HCT116 (cell line): ENCODE results near the gene SNED1. TPM values are rescaled to one million over a fixed set of nuclear protein-coding genes. Genes with fewer than 3 reads are reported as not detected.

Experiments used
- ATAC-seq: fragments of 200-7000 bp; cut with Tn5 transposase; 2 replicates; pipeline ENCODE4 v1.9.1; 2020; ENCODE audit warnings: mild to moderate bottlenecking, moderate library complexity
- BruUV-seq: library from RNA; stranded (reverse); fragments of 400-500 nt; replicated peaks from 2 replicates; lab custom pipeline; 2021; lab: Mats Ljungman, UMichigan
- CTCF ChIA-PET: fragments of 300-600 bp; sonication (Branson Sonifier 250); formaldehyde crosslinking; loops from one replicate; lab custom pipeline; 2021; ENCODE audit warnings: antibody characterized with exemption; lab: Charles Lee
- POLR2A ChIA-PET: fragments of 300-600, 350-600 bp; sonication (Branson Sonifier 250); formaldehyde crosslinking; loops from one replicate; lab custom pipeline; 2021; ENCODE audit warnings: antibody characterized with exemption; lab: Charles Lee
- RAD21 ChIA-PET, 2 experiments: fragments of 300-600 bp; sonication (Branson Sonifier 250); formaldehyde crosslinking; loops; one replicate each; lab custom pipeline; 2023; ENCODE audit warnings: low total read pairs in 2 of 2; ENCODE audit not compliant: uncharacterized antibody in 2 of 2, unreplicated experiment in 2 of 2, low non-redundant PET in 1 of 2; lab: Charles Lee
- DNase-seq: peaks from one replicate; pipeline ENCODE4 v3.0.0-alpha.2; 2010; ENCODE audit warnings: low read depth, low spot score
- H2AFZ ChIP-seq: fragments of 200-600 bp; shearing (Covaris generic), sonication (generic); 2 replicates; pipeline ENCODE4 v1.6.1; 2017; ENCODE audit warnings: low read depth, mixed run types, mixed read lengths, antibody characterized with exemption, low read length; ENCODE audit not compliant: poor library complexity, severe bottlenecking
- H3K27ac ChIP-seq: 2 replicates; pipeline ENCODE4 v1.5.1; 2012; ENCODE audit warnings: low read depth, low read length
- H3K27me3 ChIP-seq: fragments of 200-600 bp; sonication (generic); 2 replicates; pipeline ENCODE4 v1.6.1; 2016; ENCODE audit warnings: mixed run types, low read length, mixed read lengths; ENCODE audit not compliant: insufficient read depth
- H3K36me3 ChIP-seq, 2 experiments: fragments of 200-500 bp in 1 of 2; fragments of 200-600 bp in 1 of 2; sonication (Bioruptor generic) in 1 of 2; sonication (generic) in 1 of 2; 2 replicates each; pipeline versions ENCODE4 v1.5.1 to v1.6.1; 2014 to 2016; ENCODE audit warnings: low read length in 2 of 2, inconsistent platforms in 1 of 2, mixed read lengths in 1 of 2, mixed run types in 1 of 2; ENCODE audit not compliant: insufficient read depth in 2 of 2, control insufficient read depth in 1 of 2
- H3K4me1 ChIP-seq, 2 experiments: fragments of 200-600 bp in 1 of 2; sonication (generic) in 1 of 2; 2 replicates each; pipeline versions ENCODE4 v1.5.1 to v1.6.1; 2012 to 2017; ENCODE audit warnings: low read length in 2 of 2, inconsistent platforms in 1 of 2, mild to moderate bottlenecking in 1 of 2, mixed read lengths in 1 of 2, mixed run types in 1 of 2, moderate library complexity in 1 of 2; ENCODE audit not compliant: insufficient read depth in 2 of 2, control insufficient read depth in 1 of 2
- H3K4me2 ChIP-seq: fragments of 200-600 bp; sonication (generic); 2 replicates; pipeline ENCODE4 v1.6.1; 2017; ENCODE audit warnings: mixed run types, low read length, mixed read lengths
- H3K4me3 ChIP-seq, 2 experiments: fragments of 200-600 bp in 1 of 2; sonication (generic) in 1 of 2; replicated peaks in 1 of 2; 2 replicates each; pipeline ENCODE4 v1.5.1; 2011 to 2016; ENCODE audit warnings: low read length in 2 of 2, control low read depth in 1 of 2, low read depth in 1 of 2, mild to moderate bottlenecking in 1 of 2, mixed read lengths in 1 of 2, mixed run types in 1 of 2
- H3K79me2 ChIP-seq: fragments of 200-600 bp; sonication (generic); 2 replicates; pipeline ENCODE4 v1.6.1; 2017; ENCODE audit warnings: mild to moderate bottlenecking, mixed run types, low read length, moderate library complexity, mixed read lengths; ENCODE audit not compliant: insufficient read depth
- H3K9ac ChIP-seq: fragments of 200-600 bp; sonication (generic); 2 replicates; pipeline ENCODE4 v1.6.1; 2016; ENCODE audit warnings: low read length, mixed read lengths
- H3K9me2 ChIP-seq: fragments of 200-600 bp; sonication (generic), shearing (Covaris generic); 2 replicates; pipeline ENCODE4 v1.6.1; 2017; ENCODE audit warnings: mixed run types, mild to moderate bottlenecking, moderate library complexity; ENCODE audit not compliant: insufficient read depth
- H3K9me3 ChIP-seq, 2 experiments: fragments of 200-500 bp in 1 of 2; fragments of 200-600 bp in 1 of 2; sonication (Bioruptor generic) in 1 of 2; sonication (generic) in 1 of 2; 2 replicates each; pipeline ENCODE4 v1.6.1; 2014 to 2017; ENCODE audit warnings: low read length in 2 of 2, mixed read lengths in 2 of 2, inconsistent platforms in 1 of 2, low read depth in 1 of 2, mild to moderate bottlenecking in 1 of 2, mixed run types in 1 of 2, moderate library complexity in 1 of 2; ENCODE audit not compliant: control insufficient read depth in 1 of 2, insufficient read depth in 1 of 2
- H4K20me1 ChIP-seq: fragments of 200-600 bp; sonication (generic), shearing (Covaris generic); 2 replicates; pipeline ENCODE4 v1.6.1; 2017; ENCODE audit warnings: mixed run types, mild to moderate bottlenecking, moderate library complexity; ENCODE audit not compliant: insufficient read depth
- ATF3 ChIP-seq: IDR thresholded peaks from 2 replicates; pipeline ENCODE4 v1.6.1; 2012
- CBX3 ChIP-seq: IDR thresholded peaks from 2 replicates; pipeline ENCODE4 v1.6.1; 2012; ENCODE audit warnings: low read depth
- CEBPB ChIP-seq: IDR thresholded peaks from 2 replicates; pipeline ENCODE4 v1.6.1; 2012; ENCODE audit warnings: low read depth
- EZH2 ChIP-seq: fragments of 200-600 bp; sonication (generic); IDR thresholded peaks from 2 replicates; pipeline ENCODE4 v1.6.1; 2017; ENCODE audit warnings: antibody characterized with exemption, mixed run types
- EZH2phosphoT487 ChIP-seq: fragments of 200-600 bp; IDR thresholded peaks from 2 replicates; pipeline ENCODE4 v1.6.1; 2018; ENCODE audit warnings: antibody characterized with exemption, borderline replicate concordance
- FOSL1 ChIP-seq: IDR thresholded peaks from 2 replicates; pipeline ENCODE4 v1.6.1; 2012; ENCODE audit warnings: low read depth
- JUND ChIP-seq: IDR thresholded peaks from 2 replicates; pipeline ENCODE4 v1.6.1; 2012
- MAX ChIP-seq: IDR thresholded peaks from 2 replicates; pipeline ENCODE4 v1.6.1; 2012
- POLR2A ChIP-seq: IDR thresholded peaks from 2 replicates; pipeline ENCODE4 v1.7.0; 2011; ENCODE audit warnings: borderline replicate concordance; ENCODE audit not compliant: insufficient read depth, insufficient read length; ENCODE audit errors: extremely low read depth
- RAD21 ChIP-seq: IDR thresholded peaks from 2 replicates; pipeline ENCODE4 v1.6.1; 2012; ENCODE audit warnings: low read depth, mild to moderate bottlenecking
- SIN3A ChIP-seq: IDR thresholded peaks from 2 replicates; pipeline ENCODE4 v1.6.1; 2012; ENCODE audit warnings: low read depth
- SP1 ChIP-seq: IDR thresholded peaks from 2 replicates; pipeline ENCODE4 v1.6.1; 2012; ENCODE audit warnings: low read depth
- SRF ChIP-seq: IDR thresholded peaks from 2 replicates; pipeline ENCODE4 v1.6.1; 2012; ENCODE audit warnings: low read depth
- TCF7L2 ChIP-seq: IDR thresholded peaks from 2 replicates; pipeline ENCODE4 v1.7.0; 2011; ENCODE audit warnings: borderline replicate concordance, inconsistent platforms; ENCODE audit not compliant: insufficient read depth, insufficient read length; ENCODE audit errors: extremely low read depth
- YY1 ChIP-seq: IDR thresholded peaks from 2 replicates; pipeline ENCODE4 v1.6.1; 2011; ENCODE audit warnings: low read length, low read depth, moderate library complexity, mild to moderate bottlenecking; ENCODE audit not compliant: insufficient replicate concordance; ENCODE audit errors: extremely low read depth
- ZFX ChIP-seq: fragments of 450-650 bp; IDR thresholded peaks from 2 replicates; pipeline ENCODE4 v1.6.1; 2017
- ZNF274 ChIP-seq: fragments of 200-500 bp; sonication (Bioruptor generic); IDR thresholded peaks from 2 replicates; pipeline ENCODE4 v1.6.1; 2014; ENCODE audit warnings: mild to moderate bottlenecking, low read depth, low read length, inconsistent platforms
- intact Hi-C: fragments of 100-400 bp; cut with micrococcal nuclease; formaldehyde crosslinking; loops from 2 replicates; pipeline ENCODE4 v1.10.0; 2022
- total RNA-seq: library from RNA; stranded (reverse); gene quantifications from one replicate; pipeline ENCODE4 v1.2.1, GENCODE V29; 2021; ENCODE audit not compliant: unreplicated experiment
- TF ChIP-seq, protein P1 (sequence below): IDR thresholded peaks from 2 replicates; pipeline ENCODE4 v1.6.1; 2012; ENCODE audit warnings: low read depth

Gene SNED1
- total RNA-seq, 1 experiment from 2014 or later: 9.6 TPM

DNA sequence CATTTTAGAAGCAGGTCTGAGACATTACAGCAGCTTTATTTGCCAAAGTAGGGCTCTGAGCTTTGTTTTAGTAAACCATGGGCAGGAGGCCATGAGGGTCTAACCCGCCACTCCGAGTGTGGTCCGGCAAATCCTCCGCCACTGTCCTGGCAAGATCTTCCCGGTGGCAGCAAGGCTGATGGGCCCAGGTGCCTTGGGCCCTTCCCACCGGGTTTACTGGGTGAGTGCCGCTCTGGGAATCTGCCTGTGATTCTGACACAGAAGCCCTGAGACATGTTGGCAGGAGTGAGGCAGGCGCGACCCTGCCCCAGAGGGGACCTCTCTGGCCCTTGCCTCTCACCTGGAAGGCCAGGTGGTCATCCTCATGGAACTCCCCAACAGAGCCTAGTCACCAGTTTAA lies 73.7 kb downstream of the SNED1 start:
- CTCF ChIA-PET: no interaction called here
- H3K9ac ChIP-seq: no peak overlapping the region

GRCh38 chr2:241072553-241073165 lies 74.2 kb downstream of the SNED1 start:
- Histone ChIP-seq H3K27me3 (no peaks in the 10 kb centered on the region), H3K4me1 (no peaks in the 10 kb centered on the region), H3K4me3 (no peak overlapping the region), H4K20me1 (no peaks in the 10 kb centered on the region), H3K9me2 (no peaks in the 10 kb centered on the region), H3K79me2 (no peaks in the 10 kb centered on the region), H3K36me3 (no peaks in the 10 kb centered on the region), H3K4me2 (no peak overlapping the region), H3K27ac (no peak overlapping the region), H2AFZ (no peak overlapping the region), H3K9ac (no peak overlapping the region), H3K9me3 (no peaks in the 10 kb centered on the region)
- BruUV-seq: no TSS peak
- POLR2A ChIA-PET: no interaction called here
- DNase-seq (no peak), ATAC-seq (no peak)
- RAD21 ChIA-PET: no interaction called here
- intact Hi-C loops: loop anchor here (10.0 kb wide), 1 partner anchor 218 kb away; no protein-coding TSS in a partner anchor
- CTCF ChIA-PET: no interaction called here
- TF ChIP-seq CBX3 (no peak), RAD21 (no peak), YY1 (no peak), POLR2A (no peak), SP1 (no peak), SIN3A (no peak), ZFX (no peak), EZH2 (no peak), CEBPB (no peak), ATF3 (no peak)
- TF ChIP-seq, protein P1, sequence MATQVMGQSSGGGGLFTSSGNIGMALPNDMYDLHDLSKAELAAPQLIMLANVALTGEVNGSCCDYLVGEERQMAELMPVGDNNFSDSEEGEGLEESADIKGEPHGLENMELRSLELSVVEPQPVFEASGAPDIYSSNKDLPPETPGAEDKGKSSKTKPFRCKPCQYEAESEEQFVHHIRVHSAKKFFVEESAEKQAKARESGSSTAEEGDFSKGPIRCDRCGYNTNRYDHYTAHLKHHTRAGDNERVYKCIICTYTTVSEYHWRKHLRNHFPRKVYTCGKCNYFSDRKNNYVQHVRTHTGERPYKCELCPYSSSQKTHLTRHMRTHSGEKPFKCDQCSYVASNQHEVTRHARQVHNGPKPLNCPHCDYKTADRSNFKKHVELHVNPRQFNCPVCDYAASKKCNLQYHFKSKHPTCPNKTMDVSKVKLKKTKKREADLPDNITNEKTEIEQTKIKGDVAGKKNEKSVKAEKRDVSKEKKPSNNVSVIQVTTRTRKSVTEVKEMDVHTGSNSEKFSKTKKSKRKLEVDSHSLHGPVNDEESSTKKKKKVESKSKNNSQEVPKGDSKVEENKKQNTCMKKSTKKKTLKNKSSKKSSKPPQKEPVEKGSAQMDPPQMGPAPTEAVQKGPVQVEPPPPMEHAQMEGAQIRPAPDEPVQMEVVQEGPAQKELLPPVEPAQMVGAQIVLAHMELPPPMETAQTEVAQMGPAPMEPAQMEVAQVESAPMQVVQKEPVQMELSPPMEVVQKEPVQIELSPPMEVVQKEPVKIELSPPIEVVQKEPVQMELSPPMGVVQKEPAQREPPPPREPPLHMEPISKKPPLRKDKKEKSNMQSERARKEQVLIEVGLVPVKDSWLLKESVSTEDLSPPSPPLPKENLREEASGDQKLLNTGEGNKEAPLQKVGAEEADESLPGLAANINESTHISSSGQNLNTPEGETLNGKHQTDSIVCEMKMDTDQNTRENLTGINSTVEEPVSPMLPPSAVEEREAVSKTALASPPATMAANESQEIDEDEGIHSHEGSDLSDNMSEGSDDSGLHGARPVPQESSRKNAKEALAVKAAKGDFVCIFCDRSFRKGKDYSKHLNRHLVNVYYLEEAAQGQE: no peak

More for the DNA sequence above, 73.7 kb downstream of the SNED1 start:
- H3K27ac ChIP-seq: no peak overlapping the region
- no peaks in the 10 kb centered on the region for H4K20me1 ChIP-seq
- H3K79me2 ChIP-seq: no peaks in the 10 kb centered on the region
- H3K4me3 ChIP-seq: no peak overlapping the region
- DNase-seq (no peak), ATAC-seq (no peak)
- TF ChIP-seq ZNF274: no peak
- no peak for TF ChIP-seq YY1
- no peak for TF ChIP-seq ZFX
- no peak for TF ChIP-seq TCF7L2
- no peak for TF ChIP-seq EZH2phosphoT487
- no peak for TF ChIP-seq SP1
- TF ChIP-seq EZH2: no peak
- TF ChIP-seq FOSL1: no peak
- TF ChIP-seq JUND: no peak
- no peak for TF ChIP-seq MAX
- no peak for TF ChIP-seq SRF
- TF ChIP-seq SIN3A: no peak
- no peaks in the 10 kb centered on the region for H3K9me3 ChIP-seq
- H3K36me3 ChIP-seq: no peaks in the 10 kb centered on the region
- H3K27me3 ChIP-seq: no peaks in the 10 kb centered on the region
- H3K4me1 ChIP-seq: no peaks in the 10 kb centered on the region
- H3K4me2 ChIP-seq: no peak overlapping the region
- no peak overlapping the region for H2AFZ ChIP-seq
- ChIA-PET RAD21 (no interaction called here), POLR2A (no interaction called here)
- intact Hi-C loops: loop anchor here (10.0 kb wide), 1 partner anchor 217 kb away; no protein-coding TSS in a partner anchor
- H3K9me2 ChIP-seq: no peaks in the 10 kb centered on the region
- BruUV-seq: no TSS peak
